ENCODE measurements around the gene SF1.
"Not testable (repeated sequence)": the region's sequence is repeated elsewhere in the genome, so short reads cannot be mapped to it uniquely, and the experiment has no call there.

SF1 gene, protein sequence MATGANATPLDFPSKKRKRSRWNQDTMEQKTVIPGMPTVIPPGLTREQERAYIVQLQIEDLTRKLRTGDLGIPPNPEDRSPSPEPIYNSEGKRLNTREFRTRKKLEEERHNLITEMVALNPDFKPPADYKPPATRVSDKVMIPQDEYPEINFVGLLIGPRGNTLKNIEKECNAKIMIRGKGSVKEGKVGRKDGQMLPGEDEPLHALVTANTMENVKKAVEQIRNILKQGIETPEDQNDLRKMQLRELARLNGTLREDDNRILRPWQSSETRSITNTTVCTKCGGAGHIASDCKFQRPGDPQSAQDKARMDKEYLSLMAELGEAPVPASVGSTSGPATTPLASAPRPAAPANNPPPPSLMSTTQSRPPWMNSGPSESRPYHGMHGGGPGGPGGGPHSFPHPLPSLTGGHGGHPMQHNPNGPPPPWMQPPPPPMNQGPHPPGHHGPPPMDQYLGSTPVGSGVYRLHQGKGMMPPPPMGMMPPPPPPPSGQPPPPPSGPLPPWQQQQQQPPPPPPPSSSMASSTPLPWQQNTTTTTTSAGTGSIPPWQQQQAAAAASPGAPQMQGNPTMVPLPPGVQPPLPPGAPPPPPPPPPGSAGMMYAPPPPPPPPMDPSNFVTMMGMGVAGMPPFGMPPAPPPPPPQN

DNA sequence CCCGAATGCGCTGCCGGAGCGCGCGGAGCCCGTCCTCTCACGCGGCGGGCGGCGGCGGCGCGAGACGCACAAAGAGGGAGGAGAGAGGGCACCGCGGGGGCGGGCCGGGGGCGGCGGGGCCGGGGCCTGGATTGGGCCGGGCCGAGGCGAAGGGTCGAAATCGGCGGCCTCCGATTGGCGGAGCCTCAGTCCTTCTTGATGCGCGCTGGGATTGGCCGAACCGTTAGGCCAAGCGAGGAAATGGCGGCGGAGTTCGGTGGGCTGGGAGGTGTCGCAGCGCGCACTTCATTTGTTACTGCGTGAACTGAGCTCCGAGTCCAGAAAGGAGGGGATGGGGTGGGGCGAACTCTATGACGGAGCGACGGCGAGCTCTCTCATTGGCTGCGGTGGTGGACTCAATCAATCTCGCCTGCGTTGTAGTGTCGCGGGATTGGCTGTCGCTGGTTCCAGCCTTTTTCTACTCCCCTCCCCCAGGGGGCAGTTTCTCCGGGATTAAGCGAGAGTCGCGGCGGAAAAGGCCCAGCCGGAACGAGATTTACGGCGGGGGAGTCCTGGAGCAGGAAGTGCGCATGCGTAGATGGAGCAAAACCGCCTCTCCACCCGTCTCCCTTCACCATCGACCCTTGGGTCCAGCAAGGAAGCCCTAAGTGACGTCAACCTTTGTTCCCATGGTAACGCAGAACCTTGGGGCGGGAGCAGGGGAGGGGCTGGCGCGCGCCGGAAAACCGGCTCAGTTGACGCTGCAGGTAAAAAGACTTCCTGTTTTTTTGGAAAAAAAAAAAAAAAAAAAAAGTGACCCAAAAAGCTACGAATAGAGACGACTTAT is at the start of gene SF1:
Gene SF1, minus strand, starts transcription at position 70 of the 826 bp plus-strand sequence. CDS start 150 bp downstream, outside the sequence.
- peak; percentile 100 for DNase-seq

DNA sequence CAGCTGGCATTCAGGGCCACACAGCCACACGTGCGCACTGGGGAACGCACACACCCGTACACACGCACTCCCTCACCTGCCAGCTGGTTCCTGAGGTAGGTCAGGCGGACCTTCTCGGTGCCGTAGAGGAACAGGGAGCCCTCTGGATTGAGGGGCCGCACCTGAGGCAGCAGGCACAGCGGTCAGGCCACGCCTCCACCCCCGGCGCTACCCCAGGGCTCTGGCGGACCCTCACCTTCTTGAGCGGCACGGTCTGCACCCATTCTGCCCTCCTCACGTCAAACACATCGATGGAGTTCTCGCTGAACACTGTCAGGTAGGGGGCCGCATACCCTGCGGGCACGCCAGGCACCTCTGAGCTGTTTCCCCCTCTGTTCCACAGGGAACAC is 49.1 kb upstream of the SF1 start:
- in situ Hi-C loops (cut with MboI; ENCODE audit: low pct_unique_long_range_greater_than_20kb, low sequenced_read_pairs) = no loop called here
- DNase-seq = no peak

More for the DNA sequence above, at the start of gene SF1:
- in situ Hi-C loops (cut with MboI; ENCODE audit: low pct_unique_long_range_greater_than_20kb, low sequenced_read_pairs) = no loop called here

DNA sequence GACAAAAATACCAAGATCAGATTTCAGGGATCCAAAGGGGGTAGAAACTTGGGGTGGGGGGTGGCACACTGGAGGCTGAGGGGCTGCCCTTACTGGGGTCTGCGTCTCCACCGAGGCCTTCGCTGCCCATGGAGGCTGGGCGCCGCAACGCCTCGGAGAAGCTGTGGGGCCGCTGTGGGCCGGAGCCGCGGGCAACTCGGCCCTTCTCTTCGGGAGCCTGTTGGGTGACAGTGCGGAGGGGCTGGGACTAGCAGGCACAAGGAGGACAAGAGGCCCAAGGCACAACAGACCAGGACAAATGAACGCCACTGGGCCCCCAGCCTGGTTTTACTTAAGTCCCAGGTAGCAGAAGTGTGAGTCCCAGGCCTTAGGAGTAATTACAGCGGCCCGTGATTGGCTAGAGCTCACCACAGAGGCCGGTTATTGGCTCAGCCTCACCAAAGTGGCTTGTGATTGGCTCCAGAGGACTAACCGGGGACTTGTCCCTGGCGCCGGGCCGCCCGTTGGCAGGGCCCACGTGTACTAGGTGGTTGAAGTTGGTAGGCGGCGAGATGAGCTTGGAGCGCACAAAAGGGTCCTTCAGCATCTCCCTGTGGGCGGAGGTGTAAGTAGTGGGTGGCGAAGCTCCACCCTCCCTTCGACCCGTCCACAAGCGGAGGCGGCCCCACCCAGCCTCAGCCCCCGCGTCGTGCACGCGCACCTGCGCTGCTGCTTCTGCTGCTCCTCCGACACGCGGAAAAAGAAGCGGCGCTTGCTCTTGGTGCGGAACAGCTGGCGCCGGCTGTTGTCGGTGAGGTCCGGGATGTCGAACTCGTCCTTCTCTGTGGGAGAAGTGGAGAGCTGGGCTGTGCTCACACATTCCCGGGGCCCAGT is 48.5 kb upstream of the SF1 start:
- in situ Hi-C loops (cut with MboI; ENCODE audit: low pct_unique_long_range_greater_than_20kb, low sequenced_read_pairs) = no loop called here
- DNase-seq = no peak

DNA sequence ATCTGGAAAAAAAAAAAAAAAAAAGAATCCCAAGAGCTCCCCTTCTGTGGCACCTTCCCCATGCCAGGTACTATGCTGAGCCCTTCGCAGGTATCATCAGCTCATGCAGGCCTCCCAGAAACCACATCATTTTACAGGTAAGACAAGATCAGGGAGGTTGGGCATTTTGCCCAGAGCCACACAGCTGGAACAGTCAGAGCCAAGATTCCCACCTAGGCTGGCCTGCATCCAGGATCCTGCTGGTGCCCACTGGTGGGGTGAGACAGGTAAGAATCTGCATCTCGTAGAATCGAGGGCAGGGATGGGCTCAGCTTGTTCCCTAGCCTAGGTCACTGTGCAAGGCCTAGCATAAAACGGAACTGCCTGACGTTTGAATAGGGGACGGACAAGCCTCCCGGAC is 47.7 kb upstream of the SF1 start:
- in situ Hi-C loops (cut with MboI; ENCODE audit: low pct_unique_long_range_greater_than_20kb, low sequenced_read_pairs) = no loop called here
- DNase-seq = no peak

DNA sequence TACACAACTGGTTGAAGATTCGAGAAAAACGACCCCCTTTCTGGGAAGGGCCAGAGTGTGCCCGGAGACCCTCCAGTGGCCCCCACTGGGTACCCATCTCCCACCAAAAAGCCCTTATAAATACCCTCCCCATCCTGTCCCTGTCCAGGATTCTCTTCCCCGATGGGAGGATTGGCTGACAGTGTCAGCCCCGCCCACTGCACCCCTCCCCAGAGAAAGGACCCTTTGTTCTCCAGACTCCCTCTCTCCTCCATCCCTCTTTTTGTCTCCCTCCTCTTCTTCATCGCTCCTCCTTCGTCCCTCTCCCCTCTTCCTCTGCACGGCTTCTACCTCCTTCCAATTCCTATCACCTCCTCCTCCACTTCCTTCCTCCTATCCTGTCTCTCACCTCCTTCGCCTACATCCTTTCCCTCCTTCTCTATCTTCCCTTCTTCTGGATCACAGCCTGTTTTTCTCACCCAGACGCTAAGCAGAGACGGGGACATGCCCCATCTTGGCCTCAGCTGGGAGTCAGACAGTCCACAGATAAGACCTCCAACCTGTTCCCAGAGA is 45.3 kb upstream of the SF1 start:
- in situ Hi-C loops (cut with MboI; ENCODE audit: low pct_unique_long_range_greater_than_20kb, low sequenced_read_pairs) = no loop called here
- DNase-seq = no peak

DNA sequence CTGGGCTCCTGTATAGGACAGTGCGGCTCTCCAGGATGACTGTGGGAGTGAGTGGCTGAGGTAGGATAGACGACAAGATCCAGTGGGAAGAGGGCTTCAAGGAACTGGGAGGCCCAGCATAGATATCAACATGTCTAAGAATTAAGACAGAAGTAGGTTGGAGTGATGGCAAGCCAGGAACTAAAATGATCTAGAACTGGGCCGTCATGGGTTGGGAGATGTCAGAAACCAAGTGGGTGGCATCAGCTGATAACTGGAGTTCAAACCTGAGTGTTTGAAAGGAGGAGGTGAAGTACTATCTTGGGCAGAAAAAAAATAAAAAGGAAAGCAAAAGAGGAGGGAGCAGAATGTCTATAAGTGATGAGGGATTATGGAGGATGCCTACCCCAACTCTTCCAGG is 39.1 kb upstream of the SF1 start:
- in situ Hi-C loops (cut with MboI; ENCODE audit: low pct_unique_long_range_greater_than_20kb, low sequenced_read_pairs) = no loop called here

DNA sequence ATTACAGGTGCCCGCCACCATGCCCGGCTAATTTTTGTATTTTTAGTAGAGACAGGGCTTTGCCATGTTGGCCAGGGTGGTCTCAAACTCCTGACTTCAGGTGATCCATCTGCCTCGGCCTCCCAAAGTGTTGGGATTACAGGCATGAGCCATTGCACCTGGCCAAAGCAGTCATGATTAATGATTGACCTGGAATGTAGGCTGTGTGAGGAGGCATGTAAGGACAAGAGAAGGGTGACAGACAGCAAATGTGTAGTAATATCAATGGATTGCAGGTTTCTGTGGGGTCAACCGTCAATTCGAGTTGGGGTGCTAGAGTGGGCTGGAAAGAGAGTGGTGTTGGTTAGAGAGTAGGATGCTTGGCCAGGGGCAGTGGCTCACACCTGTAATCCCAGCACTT is 37.1 kb upstream of the SF1 start:
- DNase-seq; in situ Hi-C loops (cut with MboI; ENCODE audit: low pct_unique_long_range_greater_than_20kb, low sequenced_read_pairs): not testable (repeated sequence)

More for the DNA sequence above, 39.1 kb upstream of the SF1 start:
- no peak for DNase-seq

DNA sequence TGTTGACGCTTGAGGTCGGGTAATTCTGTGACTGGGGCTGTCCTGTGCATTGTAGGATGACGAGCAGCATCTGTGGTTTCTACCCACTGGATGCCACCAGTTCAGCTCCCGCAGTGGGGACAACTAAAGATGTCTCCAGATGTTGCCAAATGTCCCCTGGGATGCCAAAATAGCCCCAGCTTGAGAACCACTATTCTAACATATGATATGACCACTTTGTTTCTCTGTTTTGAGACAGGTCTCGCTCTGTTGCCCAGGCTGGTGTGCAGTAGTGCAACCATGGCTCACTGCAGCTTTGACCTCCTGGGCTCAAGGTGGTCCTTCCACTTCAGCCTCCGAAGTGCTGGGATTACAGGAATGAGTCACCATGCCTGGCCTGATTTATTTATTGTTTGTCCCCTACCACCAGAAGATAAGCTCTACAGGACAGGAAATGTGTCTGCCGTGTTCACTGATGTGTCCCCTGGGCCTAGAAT is 36.4 kb upstream of the SF1 start:
- DNase-seq = no peak

DNA sequence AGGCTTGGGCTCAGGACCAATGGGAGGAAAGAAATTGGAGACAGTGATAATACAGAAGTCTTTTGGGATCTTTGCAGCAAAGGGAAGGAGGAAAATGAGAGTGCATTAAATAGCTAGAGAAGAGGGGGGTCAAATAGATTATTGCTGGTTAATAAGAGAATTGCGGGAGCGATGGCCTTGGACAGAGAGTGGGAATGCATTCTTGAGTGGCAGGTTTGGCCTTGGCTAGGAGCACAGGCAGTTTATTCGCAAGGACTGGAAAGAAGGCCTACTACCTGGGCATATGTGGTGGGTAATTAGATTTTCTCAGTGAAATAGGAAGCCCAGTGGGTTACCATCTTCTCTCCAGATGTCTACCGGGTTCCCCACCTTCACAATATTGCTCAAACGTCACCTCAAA is 35.5 kb upstream of the SF1 start:
- in situ Hi-C loops (cut with MboI; ENCODE audit: low pct_unique_long_range_greater_than_20kb, low sequenced_read_pairs) = no loop called here
- DNase-seq = no peak

More for the DNA sequence above, 36.4 kb upstream of the SF1 start:
- in situ Hi-C loops (cut with MboI; ENCODE audit: low pct_unique_long_range_greater_than_20kb, low sequenced_read_pairs) = no loop called here

DNA sequence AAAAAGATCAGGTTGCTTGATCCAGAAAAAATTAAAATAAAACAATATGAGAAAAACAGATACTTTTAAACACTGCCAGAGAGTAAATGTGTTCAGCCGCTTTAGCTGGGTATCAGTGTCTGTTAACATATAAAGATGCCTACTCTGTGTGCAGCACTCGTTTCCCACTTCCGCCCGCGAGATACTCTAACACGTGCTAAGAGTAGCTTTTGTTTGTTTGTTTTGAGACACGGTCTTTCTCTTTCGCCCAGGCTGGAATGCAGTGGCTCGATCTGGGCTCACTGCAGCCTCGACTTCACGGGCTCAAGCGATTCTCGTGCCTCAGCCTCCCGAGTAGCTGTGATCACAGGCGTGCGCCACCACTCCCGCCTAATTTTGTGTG is 32.5 kb upstream of the SF1 start:
- no peak for DNase-seq
- in situ Hi-C loops (cut with MboI; ENCODE audit: low pct_unique_long_range_greater_than_20kb, low sequenced_read_pairs) = no loop called here

DNA sequence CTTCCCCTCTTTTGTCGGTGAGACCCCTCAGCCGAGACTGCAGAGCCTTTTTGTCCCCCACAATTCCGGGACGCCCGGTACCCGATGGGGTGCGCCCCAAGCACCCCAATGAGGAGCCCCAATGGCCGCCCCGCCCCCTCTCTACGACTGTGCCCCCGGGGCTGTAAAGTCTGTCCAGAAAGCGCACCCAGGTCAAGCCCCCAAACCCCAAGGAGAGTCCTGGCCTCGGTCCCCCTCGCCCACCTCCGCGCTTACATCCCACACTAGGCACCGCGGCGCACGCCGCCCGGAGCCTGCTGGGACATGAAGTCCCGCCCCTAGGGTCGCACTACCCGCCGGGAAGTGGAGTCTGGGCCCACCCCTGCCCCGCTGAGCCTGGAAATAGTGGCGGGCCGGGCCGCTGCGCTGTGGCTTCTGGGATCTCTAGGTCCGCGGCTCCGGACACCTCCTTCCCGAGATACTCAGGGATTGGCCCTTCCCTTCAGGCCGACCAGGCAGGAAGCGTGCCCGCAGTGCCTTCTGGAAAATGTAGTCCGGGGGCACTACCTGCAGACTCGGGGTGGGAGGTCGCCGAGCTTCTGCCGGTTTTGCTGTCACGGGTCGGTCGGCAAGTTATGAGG is 32.0 kb upstream of the SF1 start, which contains the start of gene MEN1:
Gene MEN1, minus strand, starts transcription at position 281 of the 620 bp plus-strand sequence. CDS start 442 bp downstream, outside the sequence.
- in situ Hi-C loops (cut with MboI; ENCODE audit: low pct_unique_long_range_greater_than_20kb, low sequenced_read_pairs) = no loop called here
- peak; percentile 99 for DNase-seq

DNA sequence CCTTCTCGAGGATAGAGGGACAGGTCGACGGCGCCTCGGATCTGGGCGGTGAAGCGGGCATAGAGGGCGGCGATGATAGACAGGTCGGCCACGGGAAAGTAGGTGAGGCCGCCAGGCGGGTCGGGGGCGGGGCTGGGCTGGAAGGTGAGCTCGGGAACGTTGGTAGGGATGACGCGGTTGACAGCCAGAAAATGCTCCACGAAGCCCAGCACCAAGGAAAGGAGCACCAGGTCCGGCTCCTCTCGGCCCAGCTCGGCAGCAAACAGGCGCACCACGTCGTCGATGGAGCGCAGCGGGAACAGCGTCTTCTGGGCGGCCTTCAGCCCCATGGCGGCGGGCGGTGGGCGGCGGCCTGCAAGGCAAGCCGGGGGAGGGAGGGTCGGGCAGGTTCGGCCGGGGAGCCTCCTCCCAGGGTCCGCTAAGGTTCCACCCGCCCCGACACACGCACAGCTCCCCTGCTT is 31.5 kb upstream of the SF1 start:
- DNase-seq = no peak
- in situ Hi-C loops (cut with MboI; ENCODE audit: low pct_unique_long_range_greater_than_20kb, low sequenced_read_pairs) = no loop called here

DNA sequence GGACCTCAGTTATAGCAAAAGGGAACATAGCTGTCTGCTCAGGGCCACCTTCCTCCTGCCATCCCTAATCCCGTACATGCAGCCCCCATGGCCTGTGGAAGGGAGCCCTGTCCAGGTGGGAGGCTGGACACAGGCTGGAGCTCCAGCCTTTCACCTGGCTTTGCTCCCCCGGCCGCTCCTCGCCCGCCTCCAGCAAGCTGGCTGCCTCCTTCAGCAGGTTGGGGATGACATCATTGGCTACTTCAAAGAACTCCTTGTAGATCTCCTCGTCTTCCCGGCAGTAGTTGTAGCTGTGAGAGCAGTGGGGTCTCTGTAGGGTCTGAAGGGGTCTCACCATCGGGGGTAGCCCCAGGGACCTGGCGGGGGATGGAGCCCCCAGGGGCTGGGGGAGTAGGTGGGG is 27.1 kb upstream of the SF1 start:
- DNase-seq = no peak
- in situ Hi-C loops (cut with MboI; ENCODE audit: low pct_unique_long_range_greater_than_20kb, low sequenced_read_pairs) = no loop called here

DNA sequence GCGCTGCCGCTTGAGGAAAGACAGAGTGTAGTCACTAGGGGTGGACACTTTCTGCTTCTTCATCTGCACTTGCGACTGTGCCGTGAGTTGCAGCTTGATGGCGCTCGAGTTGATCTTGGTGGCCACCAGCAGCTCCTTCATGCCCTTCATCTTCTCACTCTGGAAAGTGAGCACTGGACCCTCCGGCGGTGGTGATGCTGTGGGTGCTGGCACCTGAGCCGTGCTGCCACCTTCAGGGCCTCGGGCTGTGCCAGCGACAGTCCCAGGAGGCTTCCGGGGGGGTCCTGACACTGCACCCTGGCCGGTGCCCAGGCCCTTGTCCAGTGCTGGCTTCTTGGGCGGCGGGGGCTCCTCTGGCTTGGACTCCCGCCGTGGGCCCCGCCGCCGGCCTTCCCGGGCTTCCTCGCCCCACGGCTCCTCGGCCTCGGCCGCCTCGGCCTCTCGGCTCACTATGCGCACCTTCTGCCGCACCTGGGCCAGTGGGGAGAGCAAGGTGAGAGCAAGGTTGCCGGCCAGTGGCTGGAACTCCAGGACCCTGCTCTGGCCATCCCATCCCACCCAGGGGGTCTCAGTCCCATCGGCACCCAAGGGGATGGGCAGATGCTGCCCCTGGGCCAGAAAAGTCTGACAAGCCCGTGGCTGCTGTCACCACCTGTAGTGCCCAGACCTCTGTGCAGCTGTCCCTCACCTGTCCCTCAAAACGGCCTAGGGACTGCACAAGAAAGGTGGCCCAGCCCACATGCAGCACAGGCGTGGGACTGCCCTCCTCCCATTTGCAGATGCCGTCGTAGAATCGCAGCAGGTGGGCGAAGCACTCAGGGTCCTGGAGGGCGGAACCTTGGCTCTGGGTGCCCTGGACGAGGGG is 26.2 kb upstream of the SF1 start:
- in situ Hi-C loops (cut with MboI; ENCODE audit: low pct_unique_long_range_greater_than_20kb, low sequenced_read_pairs) = no loop called here
- DNase-seq = no peak

DNA sequence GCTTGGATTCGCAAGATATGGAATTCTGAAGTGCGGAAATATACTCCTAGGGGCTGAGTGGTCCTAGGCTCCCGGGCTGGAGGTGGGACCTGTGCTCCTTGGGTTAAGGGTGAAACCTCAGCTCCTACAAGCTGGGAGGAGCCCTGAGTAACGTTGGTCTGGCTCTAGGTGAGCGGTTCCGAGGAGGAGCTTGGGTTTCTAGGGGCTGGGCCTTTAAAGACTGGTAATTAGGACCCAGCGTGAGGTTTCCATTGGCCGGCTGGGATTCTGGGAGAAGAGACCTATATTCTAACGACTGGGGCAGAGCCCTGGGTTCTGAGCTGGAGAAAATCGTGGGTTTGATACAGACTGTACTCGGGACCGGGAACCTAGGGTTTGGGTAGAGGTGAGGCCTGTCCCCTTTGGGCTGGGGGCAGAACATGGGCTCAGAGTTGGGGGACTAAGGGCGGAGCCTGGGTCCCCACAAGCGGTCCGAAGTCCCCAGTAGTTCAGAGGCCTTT is 25.6 kb upstream of the SF1 start:
- DNase-seq = no peak
- in situ Hi-C loops (cut with MboI; ENCODE audit: low pct_unique_long_range_greater_than_20kb, low sequenced_read_pairs) = no loop called here

DNA sequence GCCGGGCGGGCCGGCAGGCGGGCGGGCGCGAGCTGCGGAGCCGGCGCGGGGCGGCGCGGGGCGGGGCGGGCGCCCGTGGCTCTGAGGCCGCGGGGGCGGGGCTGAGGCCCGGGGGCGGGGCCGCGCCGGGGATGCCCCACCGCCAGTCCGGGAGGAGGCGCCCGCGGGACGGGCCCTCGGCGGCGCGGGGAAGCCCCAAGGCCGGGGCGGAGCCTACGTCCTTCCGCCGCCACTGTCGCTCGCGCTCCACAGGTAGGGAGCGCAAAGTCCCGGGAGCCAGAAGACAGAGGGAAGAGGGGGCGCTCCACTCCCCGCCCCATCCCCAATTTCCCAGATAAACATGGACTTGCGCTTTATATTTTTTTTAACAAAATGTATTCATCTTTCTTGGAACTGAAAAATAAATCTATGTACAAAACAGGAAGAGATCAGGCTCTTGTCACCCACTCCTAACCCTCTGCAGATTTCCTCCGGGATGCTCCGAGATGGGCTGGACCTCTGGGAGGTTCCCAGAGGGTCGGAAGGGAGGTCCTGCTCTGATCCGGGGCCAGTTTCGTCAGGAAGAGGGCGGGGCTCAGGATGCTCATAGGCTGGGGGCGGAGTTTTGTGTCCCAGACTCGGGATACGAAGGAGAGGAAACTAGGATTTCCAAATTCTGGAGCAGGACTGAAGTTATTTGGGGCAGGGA is 25.0 kb upstream of the SF1 start, which contains the start of gene MAP4K2:
Gene MAP4K2, minus strand, starts transcription at position 57 of the 688 bp plus-strand sequence. CDS start 65 bp downstream, outside the sequence.
- in situ Hi-C loops (cut with MboI; ENCODE audit: low pct_unique_long_range_greater_than_20kb, low sequenced_read_pairs) = no loop called here
- DNase-seq = peak; percentile 73

Data from KBM-7 (cell line).